ENCODE measurements around the gene VPS41.

DNA sequence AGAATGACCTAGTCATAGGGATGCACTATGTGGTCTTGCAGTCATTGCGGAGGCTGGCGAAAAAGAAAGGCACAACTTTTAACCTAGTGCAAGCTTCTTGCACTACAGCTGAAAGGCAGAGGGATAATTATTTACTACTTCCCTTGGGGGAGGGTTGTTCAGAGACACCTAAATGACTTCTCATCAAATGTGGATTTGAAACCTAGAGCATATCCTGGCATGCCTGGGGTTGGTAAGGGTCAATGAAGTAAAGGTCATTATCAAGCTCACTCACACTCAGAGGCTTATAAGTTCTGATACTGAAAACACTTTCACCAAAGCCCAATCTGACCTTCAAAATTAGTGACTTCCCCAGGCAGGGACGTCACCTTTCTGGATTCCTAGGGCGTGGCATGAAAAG, 168.9 kb downstream of the VPS41 start:
- TF ChIP-seq ZNF619 (CRISPR knock-in tag; IDR thresholded peaks at IDR 0.05), result no peak
- TF ChIP-seq HNRNPUL1 (IDR thresholded peaks at IDR 0.05; ENCODE audit: low read depth, low read length), result no peak
- TF ChIP-seq POLR2G (IDR thresholded peaks at IDR 0.05; ENCODE audit: low read depth, low read length), result no peak
- TF ChIP-seq XRCC5 (optimal IDR thresholded peaks at IDR 0.05; ENCODE audit: low read length), result no peak
- TF ChIP-seq ZBTB3 (CRISPR knock-in tag; IDR thresholded peaks at IDR 0.05; ENCODE audit: borderline replicate concordance, low read depth), result no peak
- TF ChIP-seq, protein P1, sequence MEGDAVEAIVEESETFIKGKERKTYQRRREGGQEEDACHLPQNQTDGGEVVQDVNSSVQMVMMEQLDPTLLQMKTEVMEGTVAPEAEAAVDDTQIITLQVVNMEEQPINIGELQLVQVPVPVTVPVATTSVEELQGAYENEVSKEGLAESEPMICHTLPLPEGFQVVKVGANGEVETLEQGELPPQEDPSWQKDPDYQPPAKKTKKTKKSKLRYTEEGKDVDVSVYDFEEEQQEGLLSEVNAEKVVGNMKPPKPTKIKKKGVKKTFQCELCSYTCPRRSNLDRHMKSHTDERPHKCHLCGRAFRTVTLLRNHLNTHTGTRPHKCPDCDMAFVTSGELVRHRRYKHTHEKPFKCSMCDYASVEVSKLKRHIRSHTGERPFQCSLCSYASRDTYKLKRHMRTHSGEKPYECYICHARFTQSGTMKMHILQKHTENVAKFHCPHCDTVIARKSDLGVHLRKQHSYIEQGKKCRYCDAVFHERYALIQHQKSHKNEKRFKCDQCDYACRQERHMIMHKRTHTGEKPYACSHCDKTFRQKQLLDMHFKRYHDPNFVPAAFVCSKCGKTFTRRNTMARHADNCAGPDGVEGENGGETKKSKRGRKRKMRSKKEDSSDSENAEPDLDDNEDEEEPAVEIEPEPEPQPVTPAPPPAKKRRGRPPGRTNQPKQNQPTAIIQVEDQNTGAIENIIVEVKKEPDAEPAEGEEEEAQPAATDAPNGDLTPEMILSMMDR (CRISPR knock-in tag; IDR thresholded peaks at IDR 0.05), result no peak

All from HepG2 (cell line).